Lower lobe of right lung (tissue), 2 donors: ENCODE data around the gene NID2. TPM values are rescaled to one million over a fixed set of nuclear protein-coding genes. Genes with fewer than 3 reads are reported as not detected.

Experiments used
- ATAC-seq, 2 donors: fragments of 200-7000 bp; cut with Tn5 transposase; one replicate each; pipeline ENCODE4 v1.9.1; 2020 to 2022; ENCODE audit warnings: mild to moderate bottlenecking in 2 of 2, moderate library complexity in 2 of 2
- DNase-seq: peaks from one replicate; pipeline ENCODE4 v3.0.0-alpha.2; 2020
- H3K27ac ChIP-seq: fragments of 200-600 bp; one replicate; pipeline ENCODE4 v1.8.0; 2022
- H3K27me3 ChIP-seq: fragments of 200-600 bp; one replicate; pipeline ENCODE4 v1.8.0; 2022; ENCODE audit warnings: low read depth
- H3K36me3 ChIP-seq: fragments of 200-600 bp; one replicate; pipeline ENCODE4 v1.8.0; 2022; ENCODE audit warnings: mild to moderate bottlenecking
- H3K4me1 ChIP-seq: fragments of 200-600 bp; one replicate; pipeline ENCODE4 v1.8.0; 2022
- H3K4me3 ChIP-seq: fragments of 200-600 bp; one replicate; pipeline ENCODE4 v1.8.0; 2022; ENCODE audit warnings: mild to moderate bottlenecking
- H3K9me3 ChIP-seq: fragments of 200-600 bp; one replicate; pipeline ENCODE4 v1.8.0; 2022
- CTCF ChIP-seq: fragments of 200-600 bp; IDR thresholded peaks from one replicate; pipeline ENCODE4 v1.8.0; 2022; ENCODE audit warnings: antibody characterized with exemption, mild to moderate bottlenecking
- intact Hi-C: fragments of 100-400 bp; cut with DNase I; formaldehyde crosslinking; loops from one replicate; pipeline ENCODE4 v1.11.0; 2022
- total RNA-seq: library from RNA; stranded (reverse); fragmentation: NEBNext Ultra II Directional; extraction: Animal tissue kit (Norgen Biotek cat#: 25700); gene quantifications from one replicate; pipeline ENCODE4 v1.2.1, GENCODE V29; 2021
- donor health status: DM: no; HTN: yes; CAD: no; lungs with severe emphysema.

The NID2 gene
- total RNA-seq, 1 donor from 2014 or later, result 14.6 TPM

- peaks cover 5% of the 10 kb centered on the region for H3K36me3 ChIP-seq
- no peak for ATAC-seq
These were observed 45.3 kb downstream of the NID2 start for GRCh38 chr14:52023518-52023917.

GRCh38 chr14:52021957-52022600 lies 46.8 kb downstream of the NID2 start:
- no peak for TF ChIP-seq CTCF
- intact Hi-C loops, result no loop called here
- no peak for ATAC-seq
- H3K27ac ChIP-seq, result no peak overlapping the region
- peaks cover 22% of the 10 kb centered on the region for H3K4me1 ChIP-seq
- no peak overlapping the region for H3K4me3 ChIP-seq
- H3K9me3 ChIP-seq, result no peaks in the 10 kb centered on the region
- no peaks in the 10 kb centered on the region for H3K27me3 ChIP-seq
- H3K36me3 ChIP-seq, result peaks cover 5% of the 10 kb centered on the region
- no peak for DNase-seq

More at GRCh38 chr14:52023518-52023917, 45.3 kb downstream of the NID2 start:
- no peak for TF ChIP-seq CTCF
- Histone ChIP-seq H3K4me1 (peaks cover 19% of the 10 kb centered on the region), H3K27me3 (no peaks in the 10 kb centered on the region), H3K4me3 (no peak overlapping the region), H3K9me3 (no peaks in the 10 kb centered on the region), H3K27ac (no peak overlapping the region)
- intact Hi-C loops, result no loop called here
- DNase-seq, result no peak

- ATAC-seq, result no peak
- no peak for DNase-seq
- TF ChIP-seq CTCF, result no peak
- H3K9me3 ChIP-seq, result no peaks in the 10 kb centered on the region
- no peak overlapping the region for H3K27ac ChIP-seq
- intact Hi-C loops, result no loop called here
- peaks cover 5% of the 10 kb centered on the region for H3K36me3 ChIP-seq
- peaks cover 23% of the 10 kb centered on the region for H3K4me1 ChIP-seq
- H3K27me3 ChIP-seq, result no peaks in the 10 kb centered on the region
- no peak overlapping the region for H3K4me3 ChIP-seq
These were observed 47.8 kb downstream of the NID2 start for GRCh38 chr14:52020866-52021717.

DNA sequence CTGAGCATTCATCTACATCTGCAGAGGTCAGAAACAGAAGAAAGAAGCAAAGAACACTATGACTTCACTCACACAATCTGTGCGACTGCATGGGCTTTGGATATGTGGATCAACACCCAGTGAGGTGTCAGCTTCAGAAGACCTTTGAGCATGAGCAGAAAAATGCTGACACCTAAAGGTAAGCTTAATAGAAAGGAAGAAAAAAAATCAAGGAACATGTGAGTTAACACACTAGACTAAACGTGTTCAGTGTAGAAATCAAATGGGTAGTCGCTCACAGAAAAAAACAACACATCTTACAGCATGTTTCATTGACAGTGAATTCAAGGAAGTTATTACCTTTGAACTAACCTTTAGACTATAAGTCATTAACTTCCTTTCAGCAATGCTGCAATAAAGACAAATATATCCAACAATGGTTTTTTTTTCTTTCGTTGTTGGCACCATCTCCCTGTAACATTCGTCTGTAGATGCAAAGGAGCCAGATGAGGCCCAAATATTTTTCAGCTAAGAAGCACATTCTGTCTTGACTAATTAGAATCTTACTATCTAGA lies 48.6 kb downstream of the NID2 start:
- TF ChIP-seq CTCF, result no peak
- Histone ChIP-seq H3K27ac (no peak overlapping the region), H3K4me3 (no peak overlapping the region), H3K9me3 (no peaks in the 10 kb centered on the region), H3K36me3 (peaks cover 5% of the 10 kb centered on the region), H3K27me3 (no peaks in the 10 kb centered on the region), H3K4me1 (peaks cover 31% of the 10 kb centered on the region)
- DNase-seq, result no peak
- no peak for ATAC-seq
- intact Hi-C loops, result no loop called here

DNA sequence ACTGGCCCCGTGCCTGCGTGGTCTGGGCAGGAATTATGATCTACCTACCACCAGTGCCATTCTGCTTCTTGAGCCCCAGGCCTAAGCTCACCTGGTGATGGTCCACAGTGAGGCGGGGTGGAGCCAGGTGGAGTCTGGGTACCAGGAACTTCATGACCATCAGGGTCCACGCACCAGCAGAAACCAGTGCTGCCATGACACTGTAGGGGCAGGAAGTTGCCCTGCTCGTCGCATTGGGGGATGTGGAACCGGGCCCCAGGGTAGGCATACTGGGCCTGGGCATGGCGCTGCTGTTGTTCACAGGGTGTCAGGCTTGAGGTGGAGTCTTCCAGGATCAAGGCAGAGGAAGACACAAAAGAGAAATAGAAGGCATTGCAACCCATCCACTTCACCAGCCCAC lies 49.9 kb downstream of the NID2 start:
- no peak for DNase-seq
- no peaks in the 10 kb centered on the region for H3K27me3 ChIP-seq
- H3K27ac ChIP-seq, result no peak overlapping the region
- intact Hi-C loops, result no loop called here
- no peak for TF ChIP-seq CTCF
- H3K36me3 ChIP-seq, result peaks cover 5% of the 10 kb centered on the region
- H3K4me1 ChIP-seq, result peaks cover 37% of the 10 kb centered on the region
- H3K4me3 ChIP-seq, result no peak overlapping the region
- no peaks in the 10 kb centered on the region for H3K9me3 ChIP-seq
- no peak for ATAC-seq
